Measurements from ENCODE around the gene HMSD.

HMSD gene

GRCh38 chr18:63970809-63971205, 21.7 kb downstream of the HMSD start:
- Mint-ChIP-seq H3K27ac (peak overlapping the region; percentile 95), H3K4me1 (peaks cover 27% of the 10 kb centered on the region), H3K27me3 (ENCODE audit: low read depth, poor library complexity) (peaks cover 19% of the 10 kb centered on the region), H3K9me3 (peaks cover 8% of the 10 kb centered on the region), H3K36me3 (ENCODE audit: low read depth) (no peaks in the 10 kb centered on the region), H3K4me3 (peak overlapping the region; percentile 86)
- peak; percentile 57 for DNase-seq
- TF ChIP-seq CTCF (IDR thresholded peaks at IDR 0.05), result no peak

GRCh38 chr18:63971320-63972001, 22.4 kb downstream of the HMSD start:
- TF ChIP-seq CTCF (IDR thresholded peaks at IDR 0.05), result no peak
- peak overlapping the region; percentile 95 for H3K27ac Mint-ChIP-seq
- H3K9me3 Mint-ChIP-seq, result peaks cover 8% of the 10 kb centered on the region
- peak overlapping the region; percentile 86 for H3K4me3 Mint-ChIP-seq
- H3K27me3 Mint-ChIP-seq (ENCODE audit: low read depth, poor library complexity), result peaks cover 17% of the 10 kb centered on the region
- DNase-seq, result no peak
- H3K36me3 Mint-ChIP-seq (ENCODE audit: low read depth), result no peaks in the 10 kb centered on the region
- H3K4me1 Mint-ChIP-seq, result peaks cover 27% of the 10 kb centered on the region

- Mint-ChIP-seq H3K9me3 (peaks cover 8% of the 10 kb centered on the region), H3K4me1 (peaks cover 27% of the 10 kb centered on the region), H3K27ac (no peak overlapping the region), H3K4me3 (peak overlapping the region; percentile 86), H3K36me3 (ENCODE audit: low read depth) (no peaks in the 10 kb centered on the region), H3K27me3 (ENCODE audit: low read depth, poor library complexity) (peaks cover 13% of the 10 kb centered on the region)
- no peak for TF ChIP-seq CTCF (IDR thresholded peaks at IDR 0.05)
- no peak for DNase-seq
These were observed 22.9 kb downstream of the HMSD start for GRCh38 chr18:63972002-63972376.

- TF ChIP-seq CTCF (IDR thresholded peaks at IDR 0.05), result no peak
- H3K36me3 Mint-ChIP-seq (ENCODE audit: low read depth), result no peaks in the 10 kb centered on the region
- no peak for DNase-seq
- peaks cover 22% of the 10 kb centered on the region for H3K4me1 Mint-ChIP-seq
- peaks cover 8% of the 10 kb centered on the region for H3K9me3 Mint-ChIP-seq
- peaks cover 4% of the 10 kb centered on the region for H3K27me3 Mint-ChIP-seq (ENCODE audit: low read depth, poor library complexity)
- H3K4me3 Mint-ChIP-seq, result no peak overlapping the region
- no peak overlapping the region for H3K27ac Mint-ChIP-seq
These were observed 25.9 kb downstream of the HMSD start for GRCh38 chr18:63974991-63975390.

GRCh38 chr18:63975628-63976027, 26.5 kb downstream of the HMSD start:
- Mint-ChIP-seq H3K27ac (no peak overlapping the region), H3K9me3 (peaks cover 8% of the 10 kb centered on the region), H3K27me3 (ENCODE audit: low read depth, poor library complexity) (peaks cover 4% of the 10 kb centered on the region), H3K4me3 (no peak overlapping the region), H3K36me3 (ENCODE audit: low read depth) (no peaks in the 10 kb centered on the region), H3K4me1 (peaks cover 26% of the 10 kb centered on the region)
- TF ChIP-seq CTCF (IDR thresholded peaks at IDR 0.05), result no peak
- DNase-seq, result no peak

GRCh38 chr18:63977040-63977439, 27.9 kb downstream of the HMSD start:
- TF ChIP-seq CTCF (IDR thresholded peaks at IDR 0.05), result no peak
- no peak overlapping the region for H3K27ac Mint-ChIP-seq
- peaks cover 4% of the 10 kb centered on the region for H3K27me3 Mint-ChIP-seq (ENCODE audit: low read depth, poor library complexity)
- no peak overlapping the region for H3K4me3 Mint-ChIP-seq
- DNase-seq, result no peak
- H3K4me1 Mint-ChIP-seq, result peaks cover 16% of the 10 kb centered on the region
- H3K9me3 Mint-ChIP-seq, result peaks cover 8% of the 10 kb centered on the region
- H3K36me3 Mint-ChIP-seq (ENCODE audit: low read depth), result no peaks in the 10 kb centered on the region
